ENCODE results near the gene FARSA. TPM values are rescaled to one million over a fixed set of nuclear protein-coding genes. Genes with fewer than 3 reads are reported as not detected.
A peak's percentile ranks its signal among the peaks of the same experiment; 100 is the strongest.
"Not testable (repeated sequence)": the region's sequence is repeated elsewhere in the genome, so short reads cannot be mapped to it uniquely, and the experiment has no call there.

Gene FARSA
- total RNA-seq, 1 experiment from 2014 or later, result 194 TPM

GRCh38 chr19:12965017-12965811, 31.7 kb upstream of the FARSA start:
- H3K36me3 ChIP-seq (ENCODE audit: low read depth, low read length), result no peaks in the 10 kb centered on the region
- intact Hi-C loops (cut with micrococcal nuclease), result no loop called here
- ATAC-seq (peak; percentile 97), DNase-seq (peak; percentile 89)
- peak overlapping the region; percentile 89 for H3K4me2 ChIP-seq (ENCODE audit: low read length)
- H4K20me1 ChIP-seq (ENCODE audit: low read length), result no peaks in the 10 kb centered on the region
- H3K9me3 ChIP-seq (ENCODE audit: low read length), result no peaks in the 10 kb centered on the region
- no peaks in the 10 kb centered on the region for H3K9me2 ChIP-seq (replicated peaks; ENCODE audit: low read length)
- POLR2A ChIA-PET (ENCODE audit: unreplicated experiment), result interaction anchor here (0.9 kb wide), 1 partner anchor 19 kb away, joined by 5 read pairs; no protein-coding TSS in a partner anchor
- no peaks in the 10 kb centered on the region for H3K27me3 ChIP-seq (ENCODE audit: low read length)
- peak overlapping the region; percentile 66 for H3K4me3 ChIP-seq (ENCODE audit: low read length)
- CTCF ChIA-PET, result interaction anchor here (0.5 to 1.5 kb wide), 14 partner anchors 9 to 139 kb away, joined by 3 to 15 read pairs (median 4); partner anchors contain the start of gene RAD23A
- H3K9ac ChIP-seq (ENCODE audit: low read length), result peak overlapping the region; percentile 68
- TF ChIP-seq EZH2 (IDR thresholded peaks at IDR 0.05; ENCODE audit: low read length, unreplicated experiment), result no peak
- no peak for TF ChIP-seq EZH2phosphoT487 (IDR thresholded peaks at IDR 0.05; ENCODE audit: borderline replicate concordance, low read length)
- TF ChIP-seq CTCF (conservative IDR thresholded peaks at IDR 0.05; ENCODE audit: low read depth, low read length), result peak; percentile 93
- no TSS peak for BruUV-seq (replicated peaks)
- H3K4me1 ChIP-seq (ENCODE audit: insufficient read depth, low read length), result peaks cover 3% of the 10 kb centered on the region; the same call in 1 of the 2 replicates
- peak overlapping the region; percentile 27 for H3K27ac ChIP-seq (ENCODE audit: low read length)
- H3K79me2 ChIP-seq (ENCODE audit: low read length), result no peaks in the 10 kb centered on the region
- H2AFZ ChIP-seq (ENCODE audit: low read length), result peak overlapping the region; percentile 94
- no peaks in the 10 kb centered on the region for H3F3A ChIP-seq (ENCODE audit: low read length, unreplicated experiment)

GRCh38 chr19:12959481-12959880, 26.0 kb upstream of the FARSA start:
- Histone ChIP-seq H3K9ac (ENCODE audit: low read length) (no peak overlapping the region), H2AFZ (ENCODE audit: low read length) (no peak overlapping the region), H3K4me2 (ENCODE audit: low read length) (no peak overlapping the region), H3K79me2 (ENCODE audit: low read length) (peaks cover 35% of the 10 kb centered on the region), H3K27ac (ENCODE audit: low read length) (no peak overlapping the region), H3K4me3 (ENCODE audit: low read length) (no peak overlapping the region), H3K4me1 (ENCODE audit: insufficient read depth, low read length) (peaks cover 9% of the 10 kb centered on the region; the same call in 1 of the 2 replicates), H3K9me3 (ENCODE audit: low read length) (no peaks in the 10 kb centered on the region), H3K36me3 (ENCODE audit: low read depth, low read length) (peaks cover 2% of the 10 kb centered on the region; the same call in 1 of the 2 replicates), H3K27me3 (ENCODE audit: low read length) (no peaks in the 10 kb centered on the region), H3K9me2 (replicated peaks; ENCODE audit: low read length) (no peaks in the 10 kb centered on the region), H4K20me1 (ENCODE audit: low read length) (no peaks in the 10 kb centered on the region), H3F3A (ENCODE audit: low read length, unreplicated experiment) (peaks cover 5% of the 10 kb centered on the region)
- intact Hi-C loops (cut with micrococcal nuclease), result no loop called here
- ChIA-PET POLR2A (ENCODE audit: unreplicated experiment) (no interaction called here), CTCF (no interaction called here)
- no TSS peak for BruUV-seq (replicated peaks)
- DNase-seq (no peak), ATAC-seq (no peak)
- TF ChIP-seq EZH2 (IDR thresholded peaks at IDR 0.05; ENCODE audit: low read length, unreplicated experiment) (no peak), CTCF (conservative IDR thresholded peaks at IDR 0.05; ENCODE audit: low read depth, low read length) (no peak), EZH2phosphoT487 (IDR thresholded peaks at IDR 0.05; ENCODE audit: borderline replicate concordance, low read length) (no peak)

GRCh38 chr19:12957389-12957952, 24.0 kb upstream of the FARSA start:
- BruUV-seq (replicated peaks); CTCF ChIA-PET; H3K9me3 ChIP-seq (ENCODE audit: low read length); H3K9me2 ChIP-seq (replicated peaks; ENCODE audit: low read length); H3K27me3 ChIP-seq (ENCODE audit: low read length); POLR2A ChIA-PET (ENCODE audit: unreplicated experiment); H4K20me1 ChIP-seq (ENCODE audit: low read length); DNase-seq; intact Hi-C loops (cut with micrococcal nuclease); H3F3A ChIP-seq (ENCODE audit: low read length, unreplicated experiment): not testable (repeated sequence)
- Histone ChIP-seq H3K4me1 (ENCODE audit: insufficient read depth, low read length) (peaks cover 18% of the 10 kb centered on the region), H3K27ac (ENCODE audit: low read length) (peak overlapping the region; percentile 66), H3K4me3 (ENCODE audit: low read length) (peak overlapping the region; percentile 73), H3K79me2 (ENCODE audit: low read length) (peaks cover 50% of the 10 kb centered on the region), H3K36me3 (ENCODE audit: low read depth, low read length) (peaks cover 14% of the 10 kb centered on the region; the same call in 1 of the 2 replicates), H2AFZ (ENCODE audit: low read length) (peak overlapping the region; percentile 99), H3K9ac (ENCODE audit: low read length) (peak overlapping the region; percentile 92), H3K4me2 (ENCODE audit: low read length) (peak overlapping the region; percentile 87)
- ATAC-seq, result peak; percentile 3; the same call in 1 of the 2 replicates

All from PC-3 (cell line).